Activated CD4-positive, CD25-positive, alpha-beta regulatory T cell (primary cell): ENCODE measurements around the gene CORO7.
A peak's percentile ranks its signal among the peaks of the same experiment; 100 is the strongest.

ENCODE experiments used
- DNase-seq, 4 experiments: peaks; one replicate each; lab custom pipeline; 2025; lab: John Stamatoyannopoulos, UW

CORO7 gene

DNA sequence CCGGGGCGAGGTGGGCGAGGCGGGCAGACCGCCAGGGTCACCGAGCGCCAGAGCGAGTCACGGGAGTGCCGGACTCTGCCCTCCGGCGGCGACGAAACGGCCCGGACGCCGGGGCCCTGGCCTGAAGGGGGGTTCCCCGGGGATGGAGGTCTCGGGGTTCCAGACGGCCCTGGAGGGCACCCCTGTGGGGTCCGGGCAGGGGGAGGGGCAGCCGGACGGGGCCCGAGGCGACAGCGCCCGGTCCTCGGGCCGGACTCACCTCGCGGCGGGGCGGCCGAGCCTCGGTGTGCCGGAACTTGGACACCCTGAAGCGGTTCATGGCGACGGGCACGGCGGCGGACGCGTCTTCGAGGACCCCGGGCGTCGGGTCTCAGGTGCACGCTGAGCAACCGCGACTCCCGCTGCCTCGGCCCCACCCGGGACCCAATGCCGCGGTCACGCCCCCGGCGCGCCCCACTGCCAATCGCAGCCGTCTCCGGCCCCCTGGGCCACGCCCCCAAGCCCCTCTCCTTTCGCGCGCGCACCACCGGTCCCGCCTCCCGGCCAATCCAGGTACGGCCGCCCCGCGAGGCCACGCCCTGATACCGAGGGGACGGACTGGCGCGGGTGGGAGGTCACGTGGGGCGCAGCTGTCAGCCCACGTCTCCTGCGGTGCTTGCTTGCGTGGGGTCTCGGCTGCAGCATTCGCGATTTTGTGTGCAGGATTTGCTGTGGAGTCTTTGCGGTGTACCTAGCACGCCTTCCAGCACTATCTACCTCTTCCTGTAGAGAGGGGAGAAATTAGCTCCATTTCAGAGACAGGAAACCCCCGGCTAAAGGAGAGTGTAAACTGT, at the start of gene CORO7:
Gene CORO7, minus strand, starts transcription at position 397 of the 833 bp plus-strand sequence. Its CDS starts 78 bp downstream, at position 319.
- DNase-seq: peak; percentile 96 to 99 (median 98)

- no peak for DNase-seq
Measured at GRCh38 chr16:4463522-4464163, 47.2 kb upstream of the CORO7 start.

DNA sequence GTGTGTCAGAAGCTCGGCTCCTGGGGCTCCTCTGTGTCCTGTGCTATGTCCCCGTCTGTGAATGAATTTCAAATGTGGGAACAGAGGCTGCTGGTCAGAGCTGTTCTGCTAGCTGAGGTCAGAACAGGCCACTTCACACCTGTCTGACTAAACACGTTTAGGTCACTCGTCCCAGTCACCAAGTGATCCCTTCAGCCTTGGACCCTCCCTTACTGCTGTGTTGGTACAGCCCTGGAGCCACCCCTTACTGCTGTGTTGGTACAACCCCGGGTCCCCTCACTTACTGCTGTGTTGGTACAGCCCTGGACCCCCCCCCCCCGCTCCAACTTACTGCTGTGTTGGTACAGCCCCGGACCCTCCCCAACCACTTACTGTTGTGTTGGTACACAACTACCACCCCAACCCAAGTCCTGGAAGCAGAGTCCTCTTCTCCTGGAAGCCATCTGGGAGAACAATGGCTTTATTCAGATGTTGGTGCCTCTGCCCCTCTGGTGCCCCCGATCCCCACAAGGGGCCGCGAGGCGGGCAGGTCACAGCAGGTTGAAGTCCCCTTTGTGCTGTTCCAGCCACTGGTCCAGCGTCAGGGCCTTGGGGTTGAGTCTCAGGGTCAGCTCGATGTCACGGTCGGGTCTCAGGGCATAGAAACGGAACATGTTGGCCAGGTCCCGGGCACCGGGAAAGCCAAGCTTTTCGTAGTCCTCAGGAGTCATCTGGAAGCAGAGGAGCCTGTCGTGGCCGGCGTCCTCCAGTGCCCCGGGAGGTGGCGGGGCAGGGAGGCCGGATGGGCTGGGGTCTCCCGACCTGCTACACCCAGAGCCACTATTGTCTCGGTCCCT, 45.1 kb upstream of the CORO7 start:
- no peak for DNase-seq

DNA sequence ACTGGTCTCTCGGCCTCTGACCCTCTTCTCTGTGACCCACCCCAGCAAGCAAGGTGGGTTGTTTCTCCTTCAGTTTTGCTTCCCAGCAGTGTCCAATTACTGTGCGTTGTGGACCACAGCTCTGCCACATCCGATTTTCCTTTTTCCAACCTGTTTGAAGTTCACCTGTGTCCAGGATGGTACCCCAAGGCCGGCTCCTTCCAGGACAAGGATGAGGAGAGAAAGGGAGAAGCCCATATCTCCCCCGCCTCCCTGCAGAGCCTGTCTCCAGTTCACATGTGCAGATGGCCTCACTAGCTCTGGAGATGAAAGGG, 44.5 kb upstream of the CORO7 start:
- no peak for DNase-seq

GRCh38 chr16:4455951-4456350, 39.6 kb upstream of the CORO7 start:
- no peak for DNase-seq

DNA sequence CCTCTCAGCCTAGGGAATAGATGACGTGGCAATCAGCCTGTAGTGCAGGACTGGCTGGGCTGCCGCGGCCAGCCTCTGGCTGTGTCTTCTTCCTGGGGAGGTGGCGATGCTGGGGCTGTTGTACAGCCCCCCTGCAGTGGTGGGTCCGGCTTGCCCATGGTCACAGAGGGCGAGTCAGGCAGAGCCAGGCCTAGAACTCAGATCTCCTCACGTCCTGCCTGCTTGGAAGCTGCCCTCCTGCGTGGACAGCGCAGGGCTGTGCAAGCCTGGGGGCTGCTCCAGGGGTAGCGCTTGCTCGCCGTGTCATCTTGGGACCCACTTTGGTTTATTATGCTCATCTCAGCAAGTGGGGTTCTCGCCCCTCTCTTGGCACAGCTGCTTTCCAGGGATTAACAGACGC, 38.7 kb upstream of the CORO7 start:
- no peak for DNase-seq

GRCh38 chr16:4454623-4455022, 38.2 kb upstream of the CORO7 start:
- no peak for DNase-seq

GRCh38 chr16:4452674-4453073, 36.3 kb upstream of the CORO7 start:
- DNase-seq: no peak

- no peak for DNase-seq
Measured at GRCh38 chr16:4450931-4451519, 34.6 kb upstream of the CORO7 start.

- DNase-seq: no peak
Measured at GRCh38 chr16:4450430-4450829, 34.0 kb upstream of the CORO7 start.

DNA sequence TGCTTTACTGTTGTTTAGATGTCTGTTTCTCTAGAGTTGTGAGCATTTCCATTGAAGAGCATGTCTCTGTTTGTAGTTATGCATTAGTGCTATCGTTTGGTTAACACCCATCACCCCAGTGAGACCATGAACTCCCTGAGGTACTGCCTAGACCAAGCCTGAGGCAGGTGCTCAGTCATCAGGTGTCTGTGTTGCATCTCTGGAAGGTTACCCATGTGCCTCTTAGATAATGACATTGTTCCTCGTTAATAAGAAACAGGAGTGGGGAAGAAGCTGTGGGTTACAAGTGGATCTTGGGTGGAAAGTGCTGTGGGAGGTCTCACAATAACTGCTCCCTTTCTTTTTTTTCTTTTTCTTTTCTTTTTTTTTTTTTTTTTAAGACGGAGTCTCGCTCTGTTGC, 27.6 kb upstream of the CORO7 start:
- DNase-seq: no peak

DNA sequence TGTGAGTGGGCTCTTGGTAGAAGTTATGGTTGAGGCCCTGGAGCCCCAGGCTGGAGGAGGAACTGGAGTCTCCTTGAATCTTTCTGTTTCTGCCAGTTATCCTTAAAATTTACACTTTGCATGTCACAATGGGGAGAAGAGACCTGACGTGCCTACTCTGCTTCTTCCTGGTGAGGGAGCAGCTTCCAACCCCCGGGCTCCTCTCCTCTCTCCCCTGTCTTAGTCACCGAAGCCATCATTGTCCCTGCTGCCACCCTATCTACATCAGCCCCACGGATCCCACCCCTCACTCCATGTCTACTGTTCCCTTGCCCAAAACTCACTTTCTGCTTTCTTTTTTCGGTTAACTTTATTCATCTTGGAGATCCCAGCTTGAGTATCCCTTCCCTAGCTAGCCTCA, 26.9 kb upstream of the CORO7 start:
- DNase-seq: no peak

GRCh38 chr16:4442371-4442770, 26.0 kb upstream of the CORO7 start:
- DNase-seq: no peak

DNA sequence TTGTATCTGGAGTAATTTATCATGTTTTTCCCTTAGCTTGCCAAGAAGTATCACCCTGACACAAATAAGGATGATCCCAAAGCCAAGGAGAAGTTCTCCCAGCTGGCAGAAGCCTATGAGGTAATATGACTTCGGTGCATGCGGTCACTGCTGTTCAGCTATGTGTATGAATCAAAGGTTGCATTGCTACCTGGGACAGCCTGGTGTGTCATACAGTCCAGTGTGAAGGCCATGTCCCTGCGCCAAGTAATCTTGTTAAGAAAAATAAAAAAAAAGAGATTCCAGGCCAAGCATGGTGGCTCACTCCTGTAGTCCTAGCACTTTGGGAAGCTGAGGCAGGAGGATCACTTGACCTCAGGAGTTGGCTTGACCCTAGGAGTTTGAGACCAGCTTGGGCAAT, 21.0 kb upstream of the CORO7 start:
- DNase-seq: no peak

GRCh38 chr16:4435337-4436067, 19.1 kb upstream of the CORO7 start:
- DNase-seq: no peak

- DNase-seq: no peak
Measured at GRCh38 chr16:4433914-4434787, 17.8 kb upstream of the CORO7 start.

DNA sequence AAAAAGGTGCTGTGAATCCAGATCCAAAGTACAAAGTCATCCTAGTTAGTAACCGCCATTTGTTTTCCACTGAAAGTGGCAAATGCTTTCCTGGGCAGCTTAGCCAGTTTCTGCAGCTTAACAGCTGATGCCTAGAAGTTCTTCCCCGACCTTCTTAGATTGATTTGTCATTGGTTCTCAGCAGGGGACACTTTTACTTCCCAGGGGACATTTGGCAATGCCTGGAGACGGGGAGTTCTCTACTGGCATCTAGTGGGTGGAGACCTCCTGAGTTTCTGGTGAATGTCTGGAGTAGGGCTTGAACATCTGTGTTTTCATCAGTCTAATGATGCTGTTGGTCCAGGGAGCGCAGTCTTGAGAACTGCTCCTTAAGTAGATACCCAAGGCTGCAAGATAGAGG, 16.8 kb upstream of the CORO7 start:
- no peak for DNase-seq

- no peak for DNase-seq
Measured at GRCh38 chr16:4431023-4431422, 14.6 kb upstream of the CORO7 start.

DNA sequence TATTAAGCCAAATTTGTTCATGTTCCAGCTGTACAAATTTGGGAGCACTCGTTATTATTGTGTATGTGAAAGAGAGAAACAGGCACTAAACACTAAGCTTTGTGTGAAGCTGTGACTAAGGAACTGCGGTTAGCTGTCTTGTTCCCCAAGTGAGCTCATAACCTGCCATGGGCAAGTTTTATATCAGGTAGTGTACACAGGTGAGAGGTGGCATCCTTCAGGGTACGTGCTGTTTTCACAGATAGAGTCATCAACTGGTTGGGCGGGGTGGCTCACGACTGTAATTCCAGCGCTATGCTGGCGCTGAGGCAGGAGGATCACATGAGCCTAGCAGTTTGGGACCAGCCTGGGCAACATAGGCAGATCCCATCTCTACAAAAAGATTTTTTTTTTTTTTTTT, 12.1 kb upstream of the CORO7 start:
- no peak for DNase-seq

DNA sequence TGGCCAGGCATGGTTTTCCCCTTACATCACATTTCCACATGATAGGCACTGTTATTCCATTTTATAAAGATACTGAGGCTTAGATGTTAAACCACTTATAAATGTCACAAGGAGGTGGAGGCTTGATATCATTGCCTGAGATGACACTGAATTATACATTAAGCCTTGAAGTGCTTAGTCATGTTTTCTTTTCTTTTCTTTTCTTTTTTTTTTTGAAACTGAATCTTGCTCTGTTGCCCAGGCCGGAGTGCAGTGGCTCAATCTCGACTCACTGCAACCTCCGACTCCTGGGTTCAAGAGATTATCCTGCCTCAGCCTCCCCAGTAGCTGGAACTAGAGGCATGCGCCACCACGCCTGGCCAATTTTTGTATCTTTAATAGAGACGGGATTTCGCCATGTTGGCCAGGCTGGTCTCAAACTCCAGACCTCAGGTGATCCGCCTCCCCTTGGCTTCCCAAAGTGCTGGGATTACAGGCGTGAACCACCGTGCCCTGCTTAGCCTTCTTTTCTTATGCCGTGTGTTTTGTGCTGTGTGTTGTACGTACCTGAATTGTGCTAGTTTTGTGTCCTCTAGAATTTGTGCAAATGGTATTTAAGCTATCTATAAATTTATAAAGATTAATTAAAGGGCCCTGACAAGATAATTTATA, 10.5 kb upstream of the CORO7 start:
- DNase-seq: no peak
